HG02642 (cell line): ENCODE results near the gene PVALEF.

ENCODE experiments used
- ATAC-seq: cut with Tn5 transposase; IDR thresholded peaks from one replicate; pipeline ENCODE4 v1.9.1; 2021; ENCODE audit warnings: mild to moderate bottlenecking; ENCODE audit not compliant: unreplicated experiment, poor library complexity

The PVALEF gene

DNA sequence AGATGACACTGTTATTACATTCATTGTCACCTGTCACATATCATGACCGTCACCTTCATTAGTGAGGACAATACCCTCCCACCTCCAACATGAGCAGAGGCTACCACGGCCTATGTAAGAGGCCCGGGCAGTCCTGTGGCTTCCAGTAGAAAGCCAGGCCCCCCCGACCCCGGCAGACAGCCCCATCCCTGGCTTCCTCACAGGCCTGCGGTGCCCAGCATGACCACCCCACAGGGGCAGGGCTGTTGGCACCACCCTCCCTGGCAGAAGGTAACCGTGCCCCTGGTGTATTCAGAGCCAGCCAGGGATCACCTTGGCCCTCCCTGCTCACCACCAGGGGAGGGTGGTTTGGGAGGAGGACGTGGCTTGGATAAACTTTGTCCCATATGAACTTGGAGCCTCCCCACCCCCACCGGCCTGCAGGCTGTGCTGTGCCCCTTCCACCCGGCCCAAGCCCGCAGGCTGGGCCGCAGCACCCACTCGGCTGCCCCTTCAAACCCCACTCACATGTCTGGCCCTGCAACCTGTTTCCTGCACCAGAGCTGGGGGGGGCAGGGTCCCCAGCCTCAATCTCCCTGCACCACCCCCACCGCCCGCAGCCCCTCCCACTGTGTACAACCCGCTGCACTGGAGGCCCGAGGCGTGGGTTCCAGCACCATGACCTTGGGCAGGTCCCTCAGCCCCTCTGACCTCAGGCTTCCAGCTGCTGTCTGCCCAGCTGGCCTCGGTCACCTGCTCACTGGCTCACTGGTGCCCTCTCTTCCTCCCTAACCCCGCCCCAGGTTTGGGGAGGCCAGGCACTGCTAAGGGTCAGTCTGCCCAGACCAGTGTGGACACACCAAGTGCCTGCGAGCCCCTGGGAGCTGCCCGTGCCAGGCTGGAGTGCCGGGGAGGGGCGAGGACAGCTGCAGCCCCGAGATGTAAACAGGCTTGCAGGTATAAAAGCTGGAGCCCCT lies 13.1 kb downstream of the PVALEF start:
- ATAC-seq, result no peak

DNA sequence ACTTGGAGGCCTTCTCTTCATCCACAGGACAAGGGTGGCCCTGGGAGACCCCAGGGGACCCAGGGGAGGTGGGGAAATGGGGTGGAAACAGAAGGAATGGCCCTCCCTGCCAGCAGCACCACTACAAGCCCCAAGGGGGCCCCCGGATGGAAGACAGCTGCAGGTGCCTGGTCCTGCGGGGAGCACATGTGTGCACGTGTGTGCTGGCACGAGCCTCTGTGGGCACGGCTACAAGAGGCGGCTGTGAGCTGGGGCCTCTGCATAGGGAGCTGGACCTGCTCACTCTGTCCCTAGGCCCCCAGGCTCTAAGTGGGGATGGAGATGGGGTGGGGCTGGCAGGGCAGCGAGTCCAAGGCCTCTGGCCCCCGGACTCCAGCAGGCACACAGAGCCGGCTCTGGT lies 13.9 kb downstream of the PVALEF start:
- no peak for ATAC-seq

DNA sequence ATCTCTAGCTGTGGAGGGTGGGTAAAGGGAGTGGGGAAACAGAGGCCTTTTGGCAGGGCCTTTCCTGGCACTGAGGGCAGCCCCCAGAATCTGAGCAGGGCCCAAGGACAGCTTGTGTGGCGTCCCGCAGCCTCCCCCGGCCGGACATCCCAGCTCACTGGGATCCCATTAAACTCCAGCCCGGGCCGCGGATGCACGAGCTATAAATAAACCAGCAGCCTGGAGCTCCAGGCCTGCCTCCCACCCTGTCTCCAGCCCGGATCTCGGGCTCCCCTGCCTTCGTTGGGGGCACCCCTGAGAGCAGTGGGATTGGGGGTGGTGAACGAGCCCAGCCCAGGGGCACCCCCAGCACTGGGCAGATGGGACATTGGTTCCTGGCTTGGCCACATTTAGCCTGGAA lies 14.6 kb downstream of the PVALEF start:
- no peak for ATAC-seq

DNA sequence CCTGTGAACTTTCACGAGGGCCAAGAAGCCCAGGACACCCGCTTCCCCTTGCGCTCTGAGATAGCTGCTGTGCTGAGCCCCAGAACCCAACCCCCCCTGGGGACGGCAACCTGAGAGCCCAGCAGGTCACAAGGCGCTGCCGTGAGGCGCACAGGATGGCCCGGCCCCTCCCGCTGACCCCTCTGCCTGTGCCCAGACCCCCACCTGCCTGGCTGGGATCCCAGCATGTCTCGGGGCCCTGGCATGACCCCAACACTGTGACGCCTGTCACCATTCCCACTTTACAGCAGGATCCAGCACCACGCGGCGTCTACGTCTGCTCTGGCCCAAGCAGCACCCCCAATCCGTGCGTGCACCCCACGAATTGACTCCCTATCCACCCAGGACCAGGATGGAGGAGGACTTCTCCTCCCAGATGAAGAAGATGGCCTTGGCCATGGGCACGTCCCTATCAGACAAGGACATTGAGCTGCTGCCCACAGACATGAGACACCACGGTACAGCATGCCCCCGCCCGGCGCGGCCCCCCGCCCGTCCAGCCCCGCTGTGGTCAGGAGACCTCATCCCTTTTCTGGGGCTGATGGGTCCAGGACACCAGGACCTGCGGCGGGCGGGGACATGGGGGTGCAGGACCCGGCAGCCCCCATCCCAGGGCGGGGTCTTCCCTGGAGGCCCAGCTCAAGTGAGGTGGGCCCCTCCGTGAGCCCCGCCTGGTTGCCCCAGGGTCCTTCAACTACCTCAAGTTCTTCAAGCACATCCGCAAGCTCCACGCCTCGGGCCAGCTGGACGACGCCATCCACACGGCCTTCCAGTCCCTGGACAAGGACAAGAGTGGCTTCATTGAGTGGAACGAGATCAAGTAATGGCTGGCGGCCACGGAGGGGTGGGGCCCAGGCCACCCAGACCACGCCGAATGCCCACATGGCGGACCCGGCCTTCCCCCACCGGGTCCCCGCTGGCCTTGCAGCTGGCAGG lies 15.8 kb downstream of the PVALEF start:
- no peak for ATAC-seq

DNA sequence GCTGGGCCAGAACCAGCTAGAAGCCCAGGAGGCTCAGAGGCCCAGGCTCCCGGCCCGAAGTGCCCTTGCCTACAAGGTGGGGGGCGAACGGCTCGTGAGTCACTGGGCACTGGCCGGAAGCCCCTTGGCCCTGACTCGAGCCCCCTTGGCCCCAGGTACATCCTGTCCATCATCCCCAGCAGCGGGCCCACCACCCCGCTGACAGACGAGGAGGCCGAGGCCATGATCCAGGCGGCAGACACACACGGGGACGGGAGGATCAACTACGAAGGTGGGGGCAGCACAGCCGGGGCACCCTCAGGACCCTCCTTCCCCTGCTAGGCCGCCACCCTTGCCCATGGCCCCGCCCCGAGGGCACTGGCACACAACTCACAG lies 16.5 kb downstream of the PVALEF start:
- no peak for ATAC-seq

DNA sequence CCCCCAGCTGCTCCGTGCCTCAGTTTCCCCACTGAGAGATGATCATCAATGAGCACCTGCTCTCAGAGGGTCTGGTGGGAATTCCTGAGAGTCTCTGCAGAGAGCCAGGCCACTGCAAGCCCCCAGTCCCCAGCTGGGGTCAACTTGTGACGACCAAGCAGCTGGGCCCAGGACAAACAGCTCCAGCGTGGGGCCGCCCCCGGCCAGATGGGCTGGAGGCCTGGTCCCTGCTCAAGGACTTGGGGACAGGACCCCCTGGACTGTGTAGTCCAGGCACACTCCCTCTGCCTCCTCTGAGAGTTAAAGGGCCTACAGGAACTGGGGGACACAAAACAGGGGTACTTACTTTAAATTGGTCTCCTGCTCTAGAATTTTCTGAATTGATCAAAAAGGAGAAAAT lies 17.3 kb downstream of the PVALEF start:
- no peak for ATAC-seq

DNA sequence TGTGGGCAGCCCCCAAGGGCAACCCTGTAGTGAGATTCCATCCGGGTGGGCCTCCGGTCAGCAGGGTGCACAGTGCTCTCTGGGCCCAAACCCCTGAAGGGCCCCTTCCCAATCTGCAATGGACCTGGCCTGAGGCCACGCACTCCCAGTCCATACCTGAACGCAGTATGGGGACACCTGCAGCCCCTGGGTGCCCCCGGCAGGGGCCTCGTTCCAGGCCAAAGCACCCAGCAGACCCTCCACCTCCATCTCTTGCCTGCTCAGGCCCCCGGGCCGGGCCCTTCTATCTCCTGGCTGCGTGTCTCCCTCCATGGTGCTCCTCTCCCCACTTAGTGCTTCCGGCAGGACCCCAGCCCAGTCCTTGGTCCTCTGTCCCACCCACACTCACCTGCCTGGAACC lies 18.0 kb downstream of the PVALEF start:
- ATAC-seq, result no peak

DNA sequence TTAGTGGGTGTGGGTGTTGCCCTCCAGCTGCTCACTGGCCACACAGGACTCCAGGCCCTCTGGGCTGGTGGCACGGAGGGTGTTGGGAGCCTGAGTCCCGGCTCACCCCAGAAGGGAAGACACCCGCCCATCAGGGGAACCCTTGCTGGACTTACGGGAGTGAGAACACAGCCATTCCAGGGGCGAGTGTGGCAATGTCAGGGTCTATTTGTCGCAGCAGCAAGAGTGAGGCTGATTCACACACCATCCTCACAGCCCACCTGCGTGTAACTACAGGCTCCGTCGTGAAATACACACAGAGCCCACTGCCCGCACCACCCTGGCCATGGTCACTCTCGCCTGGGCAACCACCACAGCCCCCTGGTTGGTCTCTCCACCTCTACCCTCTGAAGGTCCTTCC lies 18.5 kb downstream of the PVALEF start:
- no peak for ATAC-seq

DNA sequence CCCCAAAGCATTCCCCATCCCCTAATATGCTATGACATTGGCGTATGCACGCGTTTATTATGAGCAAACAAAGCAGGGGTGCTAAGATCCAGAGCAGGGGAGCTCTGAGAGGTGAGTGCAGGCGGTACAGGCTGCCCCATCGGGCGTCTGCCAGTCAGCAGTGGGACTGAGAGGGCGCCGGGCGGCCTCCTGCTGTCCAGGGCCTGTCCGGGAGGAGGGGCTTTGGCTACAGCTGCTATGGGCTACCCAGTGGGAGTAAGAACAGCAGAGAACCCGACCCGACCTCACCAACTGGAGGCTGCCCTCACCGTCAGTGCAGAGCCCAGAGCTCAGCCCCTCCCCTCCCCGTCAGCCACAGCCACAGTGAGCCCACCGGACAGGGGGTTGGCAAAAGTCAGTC lies 19.2 kb downstream of the PVALEF start:
- no peak for ATAC-seq

DNA sequence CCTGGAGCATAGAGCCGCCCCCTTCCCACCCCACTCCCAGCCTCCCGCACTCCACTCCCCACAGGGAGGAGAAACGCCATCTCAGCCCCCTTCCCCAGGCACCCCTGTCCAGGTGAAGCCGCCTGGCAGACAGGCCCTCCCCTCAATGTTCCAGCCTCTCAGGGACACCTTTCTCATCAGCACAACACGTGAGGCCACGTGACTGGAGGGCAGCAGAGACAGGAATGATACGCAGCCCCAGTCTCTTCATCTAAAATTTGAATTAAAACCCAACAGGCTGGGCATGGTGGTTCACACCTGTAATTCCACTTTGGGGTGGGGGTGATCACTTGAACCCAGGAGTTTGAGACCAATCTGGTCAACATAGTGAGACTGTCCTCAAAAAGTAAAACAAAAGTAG lies 20.9 kb downstream of the PVALEF start:
- no peak for ATAC-seq

DNA sequence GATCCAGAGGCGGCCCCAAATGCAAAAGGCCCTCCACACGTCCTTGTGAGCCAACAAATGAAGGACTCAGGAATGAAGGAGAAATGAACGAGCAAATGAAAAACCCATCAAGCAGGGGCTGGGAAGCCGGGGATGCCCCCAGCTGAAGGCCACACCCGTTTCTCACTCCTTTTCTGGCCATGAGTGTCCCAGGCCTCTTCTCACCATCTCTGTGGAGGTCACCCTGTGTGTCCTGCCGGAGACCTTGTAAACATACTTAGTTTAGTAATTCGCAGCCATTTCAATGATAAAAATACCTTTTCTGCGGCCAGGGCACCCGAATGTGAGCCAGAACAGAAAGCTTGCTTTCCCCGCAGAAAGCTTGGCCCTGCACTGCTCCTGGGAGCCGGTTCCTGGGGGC lies 21.8 kb downstream of the PVALEF start:
- ATAC-seq, result no peak

DNA sequence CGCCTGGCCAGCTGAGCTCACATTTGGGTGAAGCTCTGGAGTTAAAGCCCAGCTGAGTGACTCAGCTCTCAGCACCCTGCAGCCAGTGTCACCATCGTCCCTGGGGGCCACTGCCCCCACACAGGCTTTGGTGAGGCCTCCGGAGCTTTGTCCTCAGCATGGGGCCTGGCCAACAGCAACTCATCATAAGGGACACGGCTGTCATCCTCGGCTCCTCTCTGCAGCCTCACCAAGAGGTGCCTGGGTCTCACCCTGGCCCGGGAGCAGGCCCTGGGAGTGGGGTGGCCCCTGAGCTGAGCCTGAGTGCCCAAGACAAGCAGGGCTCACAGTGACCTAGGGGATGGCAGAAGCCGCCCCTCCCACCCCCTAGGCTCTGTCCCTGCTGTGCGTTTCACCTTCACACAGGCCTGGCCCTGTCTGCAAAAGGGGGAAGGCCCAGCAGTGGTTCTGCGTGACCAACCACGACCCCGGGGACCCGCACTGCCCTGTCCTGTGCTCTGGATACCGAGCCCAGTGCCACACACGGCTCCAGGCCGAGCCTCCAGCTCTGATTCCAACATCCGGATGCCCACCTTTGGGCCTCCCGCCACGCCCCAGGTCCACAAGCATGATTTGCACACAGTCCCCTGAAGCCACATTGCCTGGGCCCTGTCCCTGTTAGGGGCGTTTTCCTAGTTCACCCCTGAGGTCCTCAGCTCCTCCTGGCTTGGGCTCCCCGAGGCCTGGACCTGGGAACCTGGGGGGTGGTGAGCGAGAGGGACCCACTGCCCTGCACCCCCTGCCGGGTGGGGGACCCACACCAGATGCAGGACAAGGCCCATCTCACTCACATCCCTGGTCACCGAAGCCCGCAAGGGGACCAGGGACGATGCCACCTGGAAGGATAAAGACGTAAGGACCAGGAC lies 22.5 kb downstream of the PVALEF start:
- ATAC-seq, result no peak

DNA sequence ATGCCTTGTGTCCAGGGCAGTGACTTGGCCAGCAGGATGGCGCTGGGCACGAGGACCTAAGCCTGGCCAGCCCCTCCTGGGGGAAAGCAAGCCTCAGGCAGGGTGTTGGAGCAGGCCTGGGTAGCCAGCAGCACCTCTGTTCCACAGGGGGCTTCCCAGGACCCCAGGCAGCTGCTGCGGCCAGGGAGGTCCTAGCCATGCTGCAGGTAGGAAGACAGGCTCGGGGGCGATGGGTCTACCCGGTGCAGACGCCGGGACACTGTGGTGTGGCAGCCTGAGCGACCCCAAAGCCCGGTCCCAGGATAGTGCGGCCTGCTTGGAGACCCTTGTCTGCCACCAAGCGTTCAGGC lies 23.2 kb downstream of the PVALEF start:
- ATAC-seq, result no peak

DNA sequence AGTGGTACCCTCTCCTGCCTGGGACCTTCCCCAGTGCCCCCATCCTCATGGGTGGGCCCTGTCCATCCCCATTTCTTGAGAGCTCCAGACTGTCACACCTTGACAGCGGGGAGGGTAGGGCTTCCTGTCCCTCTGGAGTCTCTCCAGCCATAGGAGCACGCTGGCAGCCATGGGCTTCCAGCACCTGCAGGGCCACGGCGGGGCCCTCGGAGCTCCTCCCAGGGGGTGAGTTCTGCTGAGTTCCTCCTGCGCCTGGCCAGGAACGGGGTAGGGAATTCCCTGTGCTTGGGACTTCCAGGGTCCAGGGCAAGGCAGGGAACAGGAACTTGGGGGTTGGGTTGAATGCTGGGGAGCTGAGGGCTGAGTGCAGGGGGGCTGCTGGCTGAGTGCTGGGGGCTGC lies 23.7 kb downstream of the PVALEF start:
- ATAC-seq, result no peak

DNA sequence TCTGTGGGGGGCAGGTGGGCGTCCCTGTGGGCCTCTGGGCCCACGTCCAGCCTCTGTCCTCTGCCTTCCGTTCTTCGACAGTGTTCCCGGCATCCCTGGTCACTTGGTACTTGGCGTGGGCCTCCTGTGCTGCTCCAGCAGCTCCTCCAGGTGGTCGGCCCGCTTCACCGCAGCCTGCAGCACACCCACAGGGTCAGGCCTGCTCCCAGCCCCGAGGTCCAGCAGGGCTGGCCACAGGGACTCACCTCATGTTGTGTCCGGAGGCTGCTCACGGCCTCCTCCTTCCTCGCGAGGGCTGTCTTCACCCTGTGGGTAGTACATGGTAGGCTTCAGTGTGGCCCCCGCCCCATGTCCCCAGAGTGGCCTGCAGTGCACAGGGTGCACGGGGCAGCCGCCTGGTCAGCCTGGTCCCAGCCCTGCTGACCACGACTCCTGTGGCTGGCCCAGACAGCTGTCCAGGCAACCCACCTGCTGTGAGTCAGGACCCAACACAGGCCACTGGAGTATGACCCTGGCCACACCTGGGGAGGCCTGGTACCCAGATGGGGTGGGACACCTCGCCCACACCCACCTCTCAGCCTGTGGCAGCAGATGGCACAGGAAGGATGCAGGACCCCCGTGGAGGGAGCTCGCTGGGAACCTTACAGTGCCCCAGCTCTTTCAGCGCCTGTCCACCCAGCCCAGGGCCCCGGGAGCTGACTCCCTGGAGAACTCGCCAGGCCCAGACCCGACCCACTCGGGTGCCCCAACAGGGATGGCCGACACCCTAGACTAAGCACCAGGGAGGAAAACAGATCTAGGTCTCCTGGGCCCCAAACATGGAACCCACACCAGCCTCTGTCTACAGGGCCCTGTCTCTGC lies 24.6 kb downstream of the PVALEF start:
- ATAC-seq, result no peak

DNA sequence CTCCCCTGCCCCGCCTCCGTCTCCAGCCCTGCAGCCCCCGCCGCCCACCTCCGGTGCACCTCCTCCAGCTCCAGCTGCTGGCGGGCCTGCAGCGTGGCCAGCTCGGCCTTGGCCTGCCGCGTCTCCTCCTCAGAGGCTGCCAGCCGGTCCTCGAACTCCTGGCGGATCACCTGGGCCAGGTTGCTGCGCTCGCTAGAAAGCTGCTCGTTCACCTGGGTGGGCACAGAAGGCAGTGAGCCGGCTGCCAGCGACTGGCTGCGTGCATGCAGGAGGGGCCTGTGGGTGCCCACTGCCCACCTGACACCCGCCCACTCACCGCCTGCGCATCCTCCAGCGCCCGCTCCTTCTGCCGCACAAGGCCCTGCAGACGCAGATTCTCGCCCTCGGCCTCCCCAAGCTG lies 25.3 kb downstream of the PVALEF start:
- ATAC-seq, result no peak

DNA sequence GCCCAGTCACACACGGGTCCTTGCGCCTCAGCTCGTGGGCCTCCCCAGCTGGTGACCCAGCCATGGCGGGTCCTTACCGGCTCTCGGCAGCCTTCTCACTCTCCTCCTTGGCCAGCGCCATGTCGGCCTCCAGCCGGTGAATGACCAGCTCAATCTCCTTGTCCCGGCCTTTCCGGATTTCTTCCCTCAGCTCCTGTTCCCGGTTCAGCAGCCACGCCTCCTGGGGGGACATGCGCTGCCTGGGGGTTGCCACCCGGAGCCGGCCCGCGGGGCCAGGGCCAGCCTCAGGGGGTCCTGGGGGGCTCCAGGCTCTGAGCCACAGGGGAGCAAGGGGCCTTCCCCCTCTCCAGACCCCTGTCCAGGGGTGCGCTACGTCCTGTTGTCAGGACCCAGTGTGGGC lies 25.8 kb downstream of the PVALEF start:
- ATAC-seq, result no peak

DNA sequence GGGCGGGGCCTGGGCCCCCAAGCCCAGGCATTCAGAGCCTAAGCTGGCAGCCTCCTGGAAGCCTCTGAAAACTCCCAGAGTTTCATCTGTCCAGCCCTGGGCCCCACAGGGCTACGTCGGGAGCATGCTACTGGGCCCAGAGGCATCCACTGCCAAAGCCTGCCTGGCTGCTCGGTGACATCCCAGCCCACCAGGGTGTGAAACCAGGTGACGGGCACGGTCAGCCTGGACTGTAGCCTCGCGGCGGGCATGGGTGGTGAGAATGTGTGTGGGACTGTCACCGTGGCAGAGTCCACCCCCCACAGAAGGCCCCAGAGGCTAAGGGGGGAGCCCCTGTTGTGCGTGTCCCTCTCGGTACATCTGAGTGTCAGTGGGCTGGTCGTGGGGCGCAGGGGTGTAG lies 26.3 kb downstream of the PVALEF start:
- no peak for ATAC-seq

DNA sequence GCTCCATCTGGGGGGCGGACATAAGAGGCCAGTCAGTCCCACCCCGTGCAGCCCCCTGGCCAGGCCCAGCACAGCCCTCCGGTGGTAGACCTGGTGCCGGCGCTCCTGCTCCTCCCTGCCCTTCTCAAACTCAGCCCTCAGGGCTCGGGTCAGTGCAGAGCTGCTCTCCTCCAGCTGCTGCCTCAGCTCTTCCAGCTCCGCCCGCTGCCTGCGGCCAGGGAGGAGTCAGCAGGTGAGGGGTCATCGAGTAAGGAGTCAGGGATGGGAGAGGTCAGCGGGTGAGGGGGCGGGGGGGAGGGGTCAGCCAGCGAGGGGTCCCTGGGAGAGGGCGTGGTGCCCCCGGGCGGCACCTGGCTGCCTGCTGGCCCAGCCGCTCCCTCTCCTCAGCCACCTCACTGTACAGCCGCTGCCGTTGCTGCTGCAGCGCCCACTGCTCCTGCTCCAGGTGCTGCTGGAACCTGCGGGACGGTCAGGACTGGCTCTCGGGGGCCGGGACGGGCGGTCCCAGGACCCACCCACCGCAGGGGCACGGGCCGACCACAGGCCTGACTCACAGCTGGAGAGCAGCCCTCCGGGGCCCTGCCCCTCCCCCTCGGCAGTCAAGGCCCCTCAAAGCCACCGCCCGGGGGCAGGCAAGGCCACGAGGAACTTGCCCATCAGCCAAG lies 27.2 kb downstream of the PVALEF start:
- no peak for ATAC-seq
